GM20431 (cell line): ENCODE measurements around the gene RPS6KA6.

ENCODE experiments used
- in situ Hi-C: fragments of 300-500 bp; cut with MseI, MboI; formaldehyde crosslinking; loops from one replicate; pipeline ENCODE4 v1.15.0; 2020; ENCODE audit warnings: low sequenced_read_pairs; ENCODE audit not compliant: unreplicated experiment

Gene RPS6KA6

DNA sequence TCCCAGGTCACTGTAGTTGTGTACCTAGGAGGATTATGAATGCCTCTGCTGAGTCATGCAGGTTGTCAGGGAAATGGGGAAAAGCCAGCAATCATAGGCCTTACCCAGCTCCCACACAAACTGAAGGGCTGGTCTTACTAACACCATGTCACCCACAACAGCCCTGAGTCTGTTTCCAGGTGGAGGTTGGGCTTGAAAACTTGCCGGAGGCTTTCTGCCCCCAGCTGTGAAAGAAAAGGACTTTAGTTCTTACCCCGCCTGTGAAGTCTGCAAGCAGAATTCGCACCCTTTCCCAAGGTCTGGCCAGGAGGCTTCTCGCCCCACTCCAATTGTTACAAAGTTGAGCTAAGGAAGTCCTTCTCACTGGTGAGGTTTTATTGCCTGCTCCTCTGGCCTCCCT is 143.9 kb downstream of the RPS6KA6 start:
- in situ Hi-C loops = no loop called here
